Measurements from ENCODE around the gene SMAD4.
"Not testable (repeated sequence)": the region's sequence is repeated elsewhere in the genome, so short reads cannot be mapped to it uniquely, and the experiment has no call there.

Gene SMAD4

DNA sequence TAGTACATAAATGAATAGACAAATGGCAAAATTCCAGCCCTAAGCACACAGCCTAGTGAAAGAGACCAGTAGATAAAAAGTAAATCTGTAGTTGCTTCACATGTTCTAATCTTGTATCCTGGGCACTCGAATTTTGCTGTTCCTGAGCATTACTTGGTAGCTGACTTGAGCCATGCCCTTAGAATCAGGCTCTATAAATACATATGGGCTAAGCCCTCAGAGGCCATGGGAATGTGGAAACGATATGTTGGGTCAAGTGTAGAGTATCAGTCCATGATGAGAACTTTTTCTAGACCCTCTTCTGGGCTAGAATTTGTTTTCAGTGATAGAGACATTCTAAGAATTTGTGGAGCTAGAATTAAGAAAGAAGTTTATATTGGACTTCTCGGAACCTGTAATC lies 40.3 kb upstream of the SMAD4 start:
- DNase-seq (ENCODE audit: low read depth) = no peak
- no peak overlapping the region for H3K4me3 ChIP-seq (ENCODE audit: low read depth, low read length)
- TF ChIP-seq, protein P1, sequence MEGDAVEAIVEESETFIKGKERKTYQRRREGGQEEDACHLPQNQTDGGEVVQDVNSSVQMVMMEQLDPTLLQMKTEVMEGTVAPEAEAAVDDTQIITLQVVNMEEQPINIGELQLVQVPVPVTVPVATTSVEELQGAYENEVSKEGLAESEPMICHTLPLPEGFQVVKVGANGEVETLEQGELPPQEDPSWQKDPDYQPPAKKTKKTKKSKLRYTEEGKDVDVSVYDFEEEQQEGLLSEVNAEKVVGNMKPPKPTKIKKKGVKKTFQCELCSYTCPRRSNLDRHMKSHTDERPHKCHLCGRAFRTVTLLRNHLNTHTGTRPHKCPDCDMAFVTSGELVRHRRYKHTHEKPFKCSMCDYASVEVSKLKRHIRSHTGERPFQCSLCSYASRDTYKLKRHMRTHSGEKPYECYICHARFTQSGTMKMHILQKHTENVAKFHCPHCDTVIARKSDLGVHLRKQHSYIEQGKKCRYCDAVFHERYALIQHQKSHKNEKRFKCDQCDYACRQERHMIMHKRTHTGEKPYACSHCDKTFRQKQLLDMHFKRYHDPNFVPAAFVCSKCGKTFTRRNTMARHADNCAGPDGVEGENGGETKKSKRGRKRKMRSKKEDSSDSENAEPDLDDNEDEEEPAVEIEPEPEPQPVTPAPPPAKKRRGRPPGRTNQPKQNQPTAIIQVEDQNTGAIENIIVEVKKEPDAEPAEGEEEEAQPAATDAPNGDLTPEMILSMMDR (IDR thresholded peaks at IDR 0.05; ENCODE audit: insufficient read depth, low read depth, low read length, missing control alignments) = no peak

DNA sequence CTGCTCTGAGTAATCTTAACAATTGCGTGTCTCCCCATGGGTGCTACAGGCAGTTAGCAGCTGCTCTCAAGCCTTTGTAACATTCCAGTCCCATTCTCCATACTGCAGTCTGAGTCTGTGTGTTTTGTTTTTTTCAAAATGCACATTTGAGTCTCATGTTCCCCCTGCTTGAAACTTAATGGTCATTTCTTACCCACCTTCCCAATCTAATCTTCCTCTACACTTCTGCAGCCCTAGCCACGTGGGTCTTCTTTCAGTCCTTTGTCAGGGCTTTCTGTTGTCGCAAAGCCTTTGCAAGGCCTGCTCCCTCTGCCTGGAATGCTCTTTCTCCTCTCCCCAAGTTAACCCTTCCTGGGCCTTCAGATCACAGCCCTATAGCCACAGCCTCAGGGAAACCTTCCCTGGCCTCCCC lies 37.7 kb upstream of the SMAD4 start:
- no peak for DNase-seq (ENCODE audit: low read depth)
- no peak overlapping the region for H3K4me3 ChIP-seq (ENCODE audit: low read depth, low read length)
- TF ChIP-seq, protein P1 (IDR thresholded peaks at IDR 0.05; ENCODE audit: insufficient read depth, low read depth, low read length, missing control alignments) = no peak

DNA sequence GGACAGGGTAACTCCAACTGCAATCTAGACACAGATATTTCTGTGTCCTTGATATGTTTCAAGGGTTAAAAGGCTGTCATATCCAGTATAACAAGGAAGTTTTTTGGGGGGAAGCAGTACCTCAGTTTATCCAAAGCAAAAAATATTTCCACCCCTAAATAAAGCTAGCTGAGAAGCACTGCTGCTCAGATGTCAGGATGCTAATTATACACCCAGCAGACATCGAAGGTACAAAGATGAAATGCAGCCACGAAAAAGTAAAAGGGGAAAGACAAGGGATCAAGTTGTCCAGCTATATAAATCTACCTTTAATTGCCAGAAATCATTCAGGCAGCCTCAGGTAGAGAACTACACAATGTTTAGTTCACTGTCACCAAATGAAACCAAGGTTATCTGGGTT lies 36.0 kb upstream of the SMAD4 start:
- DNase-seq (ENCODE audit: low read depth) = no peak
- TF ChIP-seq, protein P1 (IDR thresholded peaks at IDR 0.05; ENCODE audit: insufficient read depth, low read depth, low read length, missing control alignments) = no peak
- no peak overlapping the region for H3K4me3 ChIP-seq (ENCODE audit: low read depth, low read length)

DNA sequence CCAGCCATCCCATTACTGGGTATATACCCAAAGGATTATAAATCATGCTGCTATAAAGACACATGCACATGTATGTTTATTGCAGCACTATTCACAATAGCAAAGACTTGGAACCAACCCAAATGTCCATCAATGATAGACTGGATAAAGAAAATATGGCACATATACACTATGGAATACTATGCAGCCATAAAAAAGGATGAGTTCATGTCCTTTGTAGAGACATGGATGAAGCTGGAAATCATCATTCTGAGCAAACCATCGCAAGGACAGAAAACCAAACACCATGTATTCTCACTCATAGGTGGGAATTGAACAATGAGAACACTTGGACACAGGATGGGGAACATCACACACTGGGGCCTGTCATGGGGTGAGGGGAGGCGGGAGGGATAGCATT lies 26.8 kb upstream of the SMAD4 start:
- not testable (repeated sequence) for DNase-seq (ENCODE audit: low read depth); H3K4me3 ChIP-seq (ENCODE audit: low read depth, low read length)

DNA sequence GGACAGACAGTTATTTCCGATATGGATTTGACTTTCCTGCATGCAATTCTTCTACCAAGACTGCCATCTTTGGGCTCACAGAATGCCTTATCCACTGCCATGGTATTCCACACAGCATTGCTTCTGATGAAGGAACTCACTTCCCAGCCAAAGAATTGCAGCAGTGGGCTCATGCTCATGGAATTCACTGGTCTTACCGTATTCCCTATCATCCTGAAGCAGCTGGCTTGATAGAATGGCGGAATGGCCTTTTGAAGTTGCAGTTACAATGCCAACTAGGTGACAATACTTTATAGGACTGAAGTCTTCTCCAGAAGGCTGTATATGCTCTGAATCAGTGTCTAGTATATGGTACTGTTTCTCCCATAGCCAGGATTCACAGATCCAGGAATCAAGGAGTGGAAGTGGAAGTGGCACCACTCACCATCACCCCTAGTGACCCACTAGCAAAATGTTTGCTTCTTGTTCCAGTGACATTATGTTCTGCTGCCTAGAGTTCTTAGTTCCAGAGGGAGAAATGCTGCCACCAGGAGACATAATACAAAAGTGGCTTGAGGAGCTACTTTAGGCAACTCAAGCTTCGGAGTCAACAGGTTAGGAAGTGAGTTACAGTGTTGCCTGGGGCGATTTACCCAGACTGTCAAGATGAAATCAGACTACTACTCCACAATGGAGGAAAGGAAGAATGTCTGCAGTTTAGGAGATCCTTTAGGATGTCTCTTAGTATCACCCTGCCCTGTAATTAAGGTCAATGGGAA lies 23.8 kb upstream of the SMAD4 start:
- DNase-seq (ENCODE audit: low read depth) = no peak
- no peak overlapping the region for H3K4me3 ChIP-seq (ENCODE audit: low read depth, low read length)
- TF ChIP-seq, protein P1 (IDR thresholded peaks at IDR 0.05; ENCODE audit: insufficient read depth, low read depth, low read length, missing control alignments) = no peak

DNA sequence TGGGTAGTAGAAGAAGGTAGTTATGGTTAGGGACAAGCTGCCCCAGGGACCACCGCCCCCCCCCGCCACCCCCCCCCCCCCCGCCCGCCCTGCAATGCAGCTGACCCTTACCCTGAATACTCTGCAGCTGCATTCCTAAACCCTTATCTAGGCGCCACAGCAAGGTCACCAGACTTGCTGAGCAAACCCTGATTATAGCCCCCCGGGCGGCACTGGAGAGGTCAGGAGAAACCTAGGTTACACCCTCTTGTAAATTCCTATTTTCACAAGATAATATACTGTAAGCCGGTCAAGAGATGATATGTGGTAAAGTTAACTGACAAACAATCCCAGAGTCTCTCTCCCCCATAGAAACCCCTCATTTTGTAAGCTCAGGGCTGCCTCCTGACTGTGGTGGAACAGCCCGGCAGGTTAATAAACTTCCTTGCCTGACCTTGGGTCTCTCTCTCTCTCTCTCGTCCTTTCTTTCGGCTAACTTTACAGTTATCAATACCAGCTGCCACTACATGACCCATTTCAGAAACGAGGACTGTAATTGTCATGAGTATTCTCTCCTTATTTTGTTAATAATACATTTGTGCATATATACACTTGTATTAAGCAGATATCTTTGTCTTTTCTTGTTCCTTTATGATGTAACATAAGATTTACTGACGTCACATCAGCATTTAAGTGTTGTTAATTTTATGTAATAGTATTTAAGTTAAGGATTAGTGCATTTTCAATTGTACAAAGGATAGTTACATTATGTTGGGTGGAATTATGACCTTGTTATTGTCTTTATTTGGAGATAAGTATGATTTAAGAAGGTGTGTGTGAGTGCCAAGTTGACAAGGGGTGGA lies 22.8 kb upstream of the SMAD4 start:
- no peak for DNase-seq (ENCODE audit: low read depth)
- no peak overlapping the region for H3K4me3 ChIP-seq (ENCODE audit: low read depth, low read length)
- TF ChIP-seq, protein P1 (IDR thresholded peaks at IDR 0.05; ENCODE audit: insufficient read depth, low read depth, low read length, missing control alignments) = no peak

DNA sequence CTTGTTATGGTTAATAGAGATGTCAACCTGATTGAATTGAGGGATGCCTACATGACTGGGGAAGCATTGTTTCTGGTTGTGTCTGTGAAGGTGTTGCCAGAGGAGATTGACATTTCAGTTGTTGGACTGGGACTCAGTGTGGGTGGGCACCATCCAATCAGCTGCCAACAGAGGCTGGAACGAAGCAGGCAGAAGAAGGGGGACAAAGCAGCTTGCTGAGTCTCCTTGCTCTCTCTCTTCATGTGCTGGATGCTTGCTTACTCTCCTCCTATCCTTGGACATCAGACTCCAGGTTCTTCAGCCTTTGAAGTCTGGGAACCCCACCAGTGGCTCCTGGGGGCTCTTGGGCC lies 22.2 kb upstream of the SMAD4 start:
- no peak overlapping the region for H3K4me3 ChIP-seq (ENCODE audit: low read depth, low read length)
- TF ChIP-seq, protein P1 (IDR thresholded peaks at IDR 0.05; ENCODE audit: insufficient read depth, low read depth, low read length, missing control alignments) = no peak
- DNase-seq (ENCODE audit: low read depth) = no peak

Measured in GM12865 (cell line).